BJ (cell line): ENCODE results near the gene MEIOSIN. TPM values are rescaled to one million over a fixed set of nuclear protein-coding genes. Genes with fewer than 3 reads are reported as not detected.

Experiments used
- CTCF ChIA-PET: fragments of 350-600 bp; formaldehyde crosslinking; extraction: SDS; loops from one replicate; lab custom pipeline; 2021; ENCODE audit warnings: antibody characterized with exemption, inconsistent platforms; lab: Yijun Ruan, JAX
- POLR2A ChIA-PET: fragments of 300-600 bp; sonication (Branson Sonifier 250); formaldehyde crosslinking; extraction: SDS; loops from one replicate; lab custom pipeline; 2021; ENCODE audit warnings: antibody characterized with exemption; lab: Charles Lee
- DNase-seq: peaks from one replicate; pipeline ENCODE4 v3.0.0-alpha.2; 2011; ENCODE audit warnings: low read depth
- H3K27me3 ChIP-seq: 2 replicates; pipeline ENCODE4 v1.6.0; 2011; ENCODE audit warnings: low read length; ENCODE audit not compliant: control insufficient read depth, insufficient read depth
- H3K36me3 ChIP-seq: 2 replicates; pipeline ENCODE4 v1.5.1; 2011; ENCODE audit warnings: low read length; ENCODE audit not compliant: control insufficient read depth, insufficient read depth
- H3K4me3 ChIP-seq: 2 replicates; pipeline ENCODE4 v1.5.1; 2011; ENCODE audit warnings: low read depth, mild to moderate bottlenecking, control low read depth, low read length
- polyA plus RNA-seq: library from polyadenylated mRNA; depleted of rRNA; stranded (reverse); fragments of >200 nt; gene quantifications from 2 replicates; pipeline ENCODE4 v1.2.3, GENCODE V29; 2011
- TF ChIP-seq, protein P1 (sequence below): IDR thresholded peaks from 2 replicates; pipeline ENCODE4 v1.5.1; 2011; ENCODE audit warnings: low read depth, mild to moderate bottlenecking, control low read depth, inconsistent platforms, low read length, moderate library complexity; ENCODE audit not compliant: insufficient read depth

MEIOSIN gene
- polyA plus RNA-seq, 1 experiment = not detected

DNA sequence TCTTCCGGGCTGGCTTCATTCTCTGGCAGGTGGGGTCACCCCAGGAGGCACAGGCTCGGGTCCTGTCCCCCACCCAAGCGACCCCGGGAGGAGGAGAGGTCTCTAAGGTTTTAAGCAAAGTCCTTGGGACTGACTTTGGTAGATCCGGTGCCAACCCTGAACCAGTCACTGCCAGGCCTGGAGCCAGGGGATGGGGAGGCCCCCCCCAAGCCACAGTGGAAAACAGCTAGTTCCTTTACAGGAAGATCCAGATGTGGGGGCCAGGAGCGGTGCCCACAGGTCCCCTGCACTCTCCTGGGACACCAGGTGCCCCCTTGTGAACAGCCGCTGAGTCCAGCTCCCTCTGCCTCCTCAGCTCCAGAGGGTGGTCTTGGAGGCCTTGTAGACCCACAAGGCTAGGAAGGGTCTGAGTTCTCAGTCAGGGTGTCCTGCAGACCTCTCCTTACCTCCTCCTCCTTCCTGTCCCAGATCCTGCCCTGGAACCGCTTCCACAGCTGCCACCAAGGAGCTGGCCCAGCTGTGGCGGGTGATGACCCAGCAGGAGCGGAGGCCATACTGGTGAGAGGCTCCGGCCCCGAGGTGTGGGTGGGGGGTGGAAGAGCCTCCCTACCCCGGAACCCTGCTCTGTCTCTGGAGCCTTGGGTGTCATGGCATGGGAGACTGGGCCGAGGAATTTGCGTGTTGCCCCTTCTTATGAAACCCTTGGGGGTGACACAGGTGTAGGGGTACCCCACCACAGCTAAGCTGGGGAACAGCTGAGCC is 29.8 kb downstream of the MEIOSIN start:
- Histone ChIP-seq H3K4me3 (no peak overlapping the region), H3K27me3 (no peaks in the 10 kb centered on the region), H3K36me3 (no peaks in the 10 kb centered on the region; the same call in 1 of the 2 replicates)
- CTCF ChIA-PET = interaction anchor here (0.6 to 1.2 kb wide), 3 partner anchors 18 to 71 kb away, joined by 3 read pairs; partner anchors contain the start of gene QPCTL
- TF ChIP-seq, protein P1, sequence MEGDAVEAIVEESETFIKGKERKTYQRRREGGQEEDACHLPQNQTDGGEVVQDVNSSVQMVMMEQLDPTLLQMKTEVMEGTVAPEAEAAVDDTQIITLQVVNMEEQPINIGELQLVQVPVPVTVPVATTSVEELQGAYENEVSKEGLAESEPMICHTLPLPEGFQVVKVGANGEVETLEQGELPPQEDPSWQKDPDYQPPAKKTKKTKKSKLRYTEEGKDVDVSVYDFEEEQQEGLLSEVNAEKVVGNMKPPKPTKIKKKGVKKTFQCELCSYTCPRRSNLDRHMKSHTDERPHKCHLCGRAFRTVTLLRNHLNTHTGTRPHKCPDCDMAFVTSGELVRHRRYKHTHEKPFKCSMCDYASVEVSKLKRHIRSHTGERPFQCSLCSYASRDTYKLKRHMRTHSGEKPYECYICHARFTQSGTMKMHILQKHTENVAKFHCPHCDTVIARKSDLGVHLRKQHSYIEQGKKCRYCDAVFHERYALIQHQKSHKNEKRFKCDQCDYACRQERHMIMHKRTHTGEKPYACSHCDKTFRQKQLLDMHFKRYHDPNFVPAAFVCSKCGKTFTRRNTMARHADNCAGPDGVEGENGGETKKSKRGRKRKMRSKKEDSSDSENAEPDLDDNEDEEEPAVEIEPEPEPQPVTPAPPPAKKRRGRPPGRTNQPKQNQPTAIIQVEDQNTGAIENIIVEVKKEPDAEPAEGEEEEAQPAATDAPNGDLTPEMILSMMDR = no peak
- POLR2A ChIA-PET = interaction anchor here (0.6 kb wide), 1 partner anchor 9 kb away, joined by 3 read pairs; no protein-coding TSS in a partner anchor
- no peak for DNase-seq

DNA sequence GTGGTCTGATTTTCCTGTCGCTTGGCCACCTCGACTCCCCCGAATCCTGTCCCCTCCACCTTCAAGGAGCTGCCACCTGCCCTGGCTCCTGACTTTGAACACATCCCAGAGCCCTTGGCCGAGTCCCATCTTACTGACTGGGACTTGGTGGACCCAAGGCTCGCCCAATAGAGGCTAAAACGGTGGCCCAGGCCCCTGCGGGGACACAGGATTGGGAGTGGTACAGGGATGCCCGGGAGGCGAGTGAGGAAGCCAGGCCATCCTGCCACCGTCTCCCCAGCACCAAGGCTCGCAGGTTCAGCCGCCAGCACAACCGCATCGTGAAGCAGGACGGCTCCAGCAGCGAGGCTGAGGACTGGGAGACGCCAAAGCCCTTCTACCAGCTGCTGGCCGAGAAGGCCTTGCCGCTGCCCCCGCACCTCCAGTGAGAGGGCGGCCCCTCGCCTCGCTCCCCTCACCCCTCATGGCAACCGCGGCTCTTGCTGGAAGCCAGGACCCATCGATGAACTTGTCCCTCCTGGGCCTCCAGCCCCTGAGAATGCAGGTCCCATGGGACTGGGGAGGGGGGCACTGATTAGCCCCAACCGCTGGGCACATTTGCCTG is 30.6 kb downstream of the MEIOSIN start:
- TF ChIP-seq, protein P1 = no peak
- no peak for DNase-seq
- Histone ChIP-seq H3K27me3 (no peaks in the 10 kb centered on the region), H3K4me3 (no peak overlapping the region), H3K36me3 (no peaks in the 10 kb centered on the region; the same call in 1 of the 2 replicates)
- ChIA-PET CTCF (interaction anchor here (0.6 to 1.2 kb wide), 2 partner anchors 19 to 71 kb away, joined by 3 read pairs; partner anchors contain the start of gene QPCTL), POLR2A (no interaction called here)

DNA sequence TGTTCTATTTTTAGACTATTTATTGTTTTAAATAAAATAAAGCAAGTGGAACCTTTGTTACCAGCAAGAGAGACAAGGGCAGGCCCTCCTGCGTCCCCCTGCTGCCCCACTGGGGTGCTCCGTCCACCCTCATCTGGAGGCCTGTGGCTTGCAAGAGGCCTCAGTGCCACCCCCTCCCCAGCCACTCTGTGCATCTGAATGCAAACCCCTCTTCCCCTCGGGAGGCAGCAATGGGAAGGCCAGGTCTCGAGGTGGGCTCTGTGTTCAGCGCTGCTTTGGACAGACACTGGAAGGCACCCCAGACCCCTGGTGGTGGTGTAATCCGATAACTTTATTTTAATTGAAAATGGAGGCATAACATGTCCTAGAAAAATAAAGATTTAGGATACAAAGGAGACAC is 31.2 kb downstream of the MEIOSIN start:
- Histone ChIP-seq H3K36me3 (no peaks in the 10 kb centered on the region; the same call in 1 of the 2 replicates), H3K27me3 (no peaks in the 10 kb centered on the region), H3K4me3 (no peak overlapping the region)
- CTCF ChIA-PET = no interaction called here
- POLR2A ChIA-PET = no interaction called here
- no peak for DNase-seq
- TF ChIP-seq, protein P1 = no peak

DNA sequence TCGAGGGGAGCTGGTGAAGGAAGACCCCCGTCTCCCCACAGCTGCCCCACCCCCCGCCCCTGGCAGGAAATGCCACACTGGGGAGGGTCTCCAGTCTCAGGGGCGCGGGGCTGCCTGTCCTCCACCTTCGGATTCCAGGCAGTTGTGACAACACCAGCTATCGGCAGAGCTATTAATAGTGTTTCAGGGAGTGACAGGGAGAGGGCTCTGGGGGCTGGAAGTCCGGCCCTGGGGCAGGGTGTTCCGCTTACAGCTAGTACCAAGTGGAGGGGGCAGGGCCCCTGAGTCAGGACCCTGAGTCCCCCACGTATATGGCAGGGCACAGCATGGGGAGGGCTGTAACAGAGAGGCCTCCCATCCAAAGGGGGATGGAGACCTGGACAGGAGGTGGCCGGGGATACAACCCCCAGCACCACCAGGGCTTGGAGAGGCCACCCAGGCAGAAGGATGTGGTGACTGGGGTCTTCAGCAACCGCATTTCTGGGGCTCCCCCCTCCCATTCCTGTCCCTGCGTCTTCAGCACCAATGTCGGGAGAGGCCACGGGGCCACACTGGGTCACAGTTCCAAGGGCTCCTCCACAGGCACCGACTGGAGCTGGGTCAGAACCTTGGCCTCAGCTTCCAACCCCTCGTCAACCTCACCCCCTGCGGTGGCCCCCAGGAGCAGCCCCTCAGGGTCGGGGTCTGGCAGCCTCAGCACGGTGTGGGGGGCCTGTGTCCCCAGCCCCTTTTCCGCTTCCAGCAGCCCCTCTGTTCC is 31.9 kb downstream of the MEIOSIN start:
- no peak for DNase-seq
- no peak overlapping the region for H3K4me3 ChIP-seq
- CTCF ChIA-PET = no interaction called here
- POLR2A ChIA-PET = no interaction called here
- H3K27me3 ChIP-seq = no peaks in the 10 kb centered on the region
- H3K36me3 ChIP-seq = peaks cover 2% of the 10 kb centered on the region
- TF ChIP-seq, protein P1 = no peak
